Left renal pelvis (tissue), 4 donors: ENCODE data around the gene HAVCR1. TPM values are rescaled to one million over a fixed set of nuclear protein-coding genes. Genes with fewer than 3 reads are reported as not detected.
"Not testable (repeated sequence)": the region's sequence is repeated elsewhere in the genome, so short reads cannot be mapped to it uniquely, and the experiment has no call there.

Source experiments
- DNase-seq, 4 donors: peaks; one replicate each; pipeline ENCODE4 v3.0.0-alpha.2; 2013; ENCODE audit warnings: low read depth in 4 of 4, low spot score in 3 of 4
- polyA plus RNA-seq, 4 donors: library from polyadenylated mRNA; unstranded; fragments of 120-200 nt; gene quantifications; one replicate each; pipeline ENCODE4 v1.2.1, GENCODE V29; 2013; ENCODE audit not compliant: insufficient read length in 4 of 4

Gene HAVCR1
- 1 to 10 TPM in 3 of 4 donors, under 1 TPM in 1; 0.14 to 3.1 (median 2.2) TPM for polyA plus RNA-seq

DNA sequence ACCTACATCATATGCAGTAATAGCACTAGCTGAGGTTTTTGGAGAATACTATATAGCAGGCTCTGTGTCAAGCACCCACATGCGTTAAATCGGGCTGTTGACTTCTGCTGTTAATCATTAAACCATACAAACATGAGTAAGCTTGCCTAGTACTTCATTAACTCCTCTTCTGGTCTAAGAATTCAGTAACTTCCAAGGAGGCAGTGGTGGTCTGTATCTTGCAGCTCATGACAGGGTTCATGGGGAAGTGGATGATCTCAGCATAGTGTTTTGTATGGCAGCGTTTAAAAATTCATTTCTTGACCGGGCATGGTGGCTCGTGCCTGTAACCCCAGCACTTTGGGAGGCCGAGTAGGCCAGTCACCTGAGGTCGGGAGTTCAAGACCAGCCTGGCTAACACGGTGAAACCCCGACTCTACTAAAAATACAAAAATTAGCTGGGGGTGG, at the start of gene HAVCR1:
Gene HAVCR1, minus strand, starts transcription at position 24 of the 447 bp plus-strand sequence. CDS start 1,173 bp downstream, outside the sequence.
- DNase-seq, result peak in 1 of 4 donors; percentile 24

DNA sequence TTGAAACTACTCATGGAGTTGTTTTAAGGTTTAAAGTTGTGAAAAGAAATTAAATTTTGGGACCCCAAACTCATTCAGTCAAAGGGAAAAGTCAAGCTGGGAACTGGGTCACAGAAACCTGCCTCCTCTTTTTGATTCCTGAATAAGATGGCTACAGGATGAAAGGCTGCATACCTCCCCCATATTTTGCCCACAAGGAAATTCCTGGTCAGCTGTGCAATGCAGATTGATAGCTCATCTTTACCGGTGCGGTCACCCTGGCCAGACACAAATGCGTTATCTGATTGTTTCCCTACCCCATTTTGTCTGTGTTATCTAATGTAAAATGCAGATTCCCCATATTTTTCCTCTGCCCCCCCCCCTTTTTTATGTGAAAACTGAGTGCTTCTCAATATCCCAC, 48.6 kb upstream of the HAVCR1 start:
- no peak for DNase-seq

DNA sequence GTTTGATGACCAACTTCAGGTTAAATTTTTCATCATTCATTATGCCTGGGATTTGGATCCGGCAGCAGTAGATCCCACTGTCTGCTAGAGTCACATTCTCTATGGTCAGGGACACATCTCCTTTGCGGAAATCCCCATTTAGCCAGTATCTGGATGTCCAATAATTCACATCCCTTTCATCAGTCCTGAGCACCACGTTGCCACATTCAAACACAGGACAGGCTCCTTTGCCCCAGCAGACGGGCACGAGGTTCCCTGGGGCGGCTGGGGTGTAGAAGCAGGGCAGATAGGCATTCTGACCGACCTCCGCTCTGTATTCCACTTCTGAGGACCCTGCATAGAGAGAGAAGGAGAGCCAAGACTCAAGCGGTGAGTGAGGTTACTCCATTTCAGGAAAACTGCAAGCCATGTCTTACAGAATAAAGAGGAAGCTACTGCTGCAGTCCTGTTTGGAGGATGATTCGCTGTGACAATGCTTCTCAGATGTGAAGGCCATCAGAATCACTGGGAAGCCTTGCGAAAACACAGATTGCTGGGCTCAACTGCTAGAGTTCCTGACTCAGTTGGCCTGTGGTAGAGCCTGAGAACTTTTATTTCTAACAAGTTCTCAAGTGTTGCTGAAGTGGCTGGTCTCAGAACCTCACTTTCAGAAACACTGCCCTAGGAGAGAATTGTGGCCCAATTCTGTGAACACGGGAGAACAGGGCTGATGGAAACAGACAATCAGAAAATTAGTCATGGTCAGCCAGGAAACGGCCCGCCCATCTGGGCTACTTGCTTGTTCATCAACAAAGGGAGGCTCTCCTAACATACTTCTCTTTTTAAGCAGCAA, 47.9 kb upstream of the HAVCR1 start:
- no peak for DNase-seq

DNA sequence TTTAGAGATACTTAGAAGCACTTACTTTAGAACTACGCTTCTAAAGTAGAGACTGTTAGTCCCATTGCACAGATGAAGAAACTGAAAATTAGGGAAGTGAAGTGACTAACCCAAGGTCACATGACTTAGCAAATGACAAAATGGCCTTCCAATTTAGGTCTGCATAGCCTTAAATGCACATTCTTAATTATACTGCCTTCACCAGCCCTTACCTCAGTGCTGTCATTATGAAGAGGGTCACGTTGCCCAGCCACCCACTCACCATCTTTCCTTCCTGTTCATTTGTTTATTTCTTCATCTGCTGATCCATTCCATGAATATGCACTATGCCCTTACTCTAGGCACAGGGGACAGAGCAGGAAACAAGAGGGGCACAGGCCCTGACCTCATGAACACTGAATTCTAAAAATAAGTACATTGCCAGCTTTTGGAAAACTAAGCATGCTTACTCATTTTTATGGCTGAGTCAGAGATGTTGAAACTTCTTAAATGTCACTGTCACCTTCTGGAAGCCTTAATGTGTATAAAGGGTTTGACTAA, 41.3 kb upstream of the HAVCR1 start:
- DNase-seq, result no peak

DNA sequence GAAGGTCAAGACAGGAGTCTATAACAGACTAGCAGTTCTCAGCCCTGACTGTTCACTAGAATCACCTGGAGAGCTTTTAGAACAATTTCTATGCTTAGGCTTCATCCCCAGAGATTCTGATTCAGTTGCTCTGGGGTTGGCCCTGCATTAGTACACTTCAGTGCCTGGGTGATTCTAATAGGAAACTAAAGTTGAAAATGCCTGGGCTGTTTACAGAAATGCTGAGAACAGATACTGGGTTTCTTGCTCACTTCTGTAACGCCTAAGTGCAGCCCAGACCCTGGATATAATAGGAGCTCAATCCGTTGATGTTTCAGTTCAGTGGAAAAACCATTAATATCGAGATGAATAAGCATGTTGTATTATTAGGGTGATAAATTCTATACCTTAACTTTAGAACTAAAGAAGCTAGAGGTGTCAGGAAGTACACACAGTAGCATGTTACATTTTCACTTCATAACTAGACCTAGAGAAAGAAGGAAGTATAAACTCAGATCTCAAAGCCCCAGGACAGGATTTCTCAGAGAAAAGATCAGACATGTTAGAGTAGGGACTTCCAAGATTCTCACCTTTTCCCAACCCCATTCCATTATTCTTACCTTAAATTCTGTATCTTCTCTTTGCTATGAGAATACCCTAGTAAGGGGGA, 29.6 kb upstream of the HAVCR1 start:
- no peak for DNase-seq

DNA sequence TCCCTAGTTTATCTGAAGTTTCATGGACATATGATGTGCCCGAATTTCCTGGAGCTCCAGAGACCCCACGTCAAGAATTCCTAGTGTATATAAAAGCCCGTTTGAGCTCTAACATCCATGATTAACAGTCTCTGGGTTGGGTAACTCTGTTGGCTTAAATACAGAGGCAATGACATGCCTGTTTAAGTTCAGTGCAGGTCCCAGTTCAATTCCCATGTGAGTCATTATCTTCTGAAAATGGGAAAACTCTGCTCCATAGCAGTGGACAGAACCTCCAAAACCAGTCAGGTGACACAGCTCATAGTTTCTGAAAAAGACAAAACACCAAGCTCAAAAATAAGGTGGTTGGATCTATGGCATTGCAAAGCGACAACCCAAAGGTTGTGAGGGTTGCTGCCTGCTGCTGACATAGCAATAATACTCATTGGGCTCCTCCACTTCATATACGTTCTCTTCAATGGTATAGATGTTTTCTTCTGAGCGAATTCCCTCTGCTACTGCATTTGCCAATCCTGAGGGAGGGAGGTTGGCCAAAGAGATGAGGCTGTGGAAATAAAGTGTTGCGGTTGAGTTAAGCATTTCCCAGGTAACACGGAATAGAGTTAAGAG, 27.9 kb upstream of the HAVCR1 start:
- no peak for DNase-seq

DNA sequence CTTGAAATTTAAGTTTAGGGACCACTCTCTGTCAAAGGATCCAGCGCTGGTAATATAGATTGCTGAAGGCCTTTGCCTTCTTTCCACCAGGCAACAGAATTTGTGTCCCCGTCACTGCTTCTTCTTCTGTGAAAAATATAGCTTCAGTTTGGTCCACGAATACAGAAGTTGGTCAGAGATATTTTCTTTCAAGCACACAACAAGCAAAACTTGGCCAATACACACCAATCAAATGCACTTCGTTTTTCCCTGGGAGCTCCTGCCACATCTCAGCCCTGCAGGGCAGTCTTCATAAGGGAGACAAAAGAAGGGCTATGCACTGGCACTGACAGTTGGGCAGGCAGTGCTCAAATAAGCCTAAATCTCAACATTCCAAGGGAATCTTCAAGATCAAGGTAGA, 27.0 kb upstream of the HAVCR1 start:
- no peak for DNase-seq

DNA sequence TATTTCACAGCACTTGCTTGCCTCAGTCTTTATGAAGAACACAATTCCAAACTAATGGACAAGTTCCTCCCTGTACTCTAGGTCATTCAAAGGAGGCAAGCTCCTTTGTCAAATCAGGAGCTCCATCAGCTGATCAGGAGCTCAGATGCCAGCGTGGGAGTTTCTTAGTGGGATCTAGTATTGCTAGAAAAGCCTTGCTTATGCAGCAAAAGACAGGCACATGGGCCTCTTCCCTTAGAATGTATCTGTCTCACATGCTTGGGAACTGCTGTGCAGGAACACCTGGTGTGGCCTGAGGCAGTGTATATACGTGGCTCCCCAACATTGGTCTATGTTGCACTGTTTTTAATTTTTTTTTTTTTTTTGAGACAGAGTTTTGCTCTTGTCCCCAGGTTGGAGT, 21.4 kb upstream of the HAVCR1 start:
- DNase-seq, result peak in 1 of 4 donors; percentile 22

DNA sequence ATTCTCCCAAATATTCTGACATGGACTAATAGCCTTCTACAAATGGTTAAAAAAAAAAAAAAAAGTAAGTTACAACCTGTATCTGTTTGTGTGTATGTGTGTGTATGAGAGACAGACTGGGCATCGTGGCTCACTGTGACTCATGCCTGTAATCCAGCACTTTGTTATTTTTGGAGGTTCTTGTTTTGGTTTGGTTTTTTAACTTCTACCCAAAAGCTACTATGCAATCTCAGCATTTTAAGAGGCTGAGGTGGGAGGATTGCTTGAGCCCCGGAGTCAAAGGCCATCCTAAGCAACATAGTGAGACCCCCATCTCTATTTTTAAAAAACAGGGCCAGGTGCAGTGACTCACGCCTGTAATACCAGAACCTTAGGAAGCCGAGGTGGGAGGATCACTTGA, 17.6 kb upstream of the HAVCR1 start:
- DNase-seq, result no peak

DNA sequence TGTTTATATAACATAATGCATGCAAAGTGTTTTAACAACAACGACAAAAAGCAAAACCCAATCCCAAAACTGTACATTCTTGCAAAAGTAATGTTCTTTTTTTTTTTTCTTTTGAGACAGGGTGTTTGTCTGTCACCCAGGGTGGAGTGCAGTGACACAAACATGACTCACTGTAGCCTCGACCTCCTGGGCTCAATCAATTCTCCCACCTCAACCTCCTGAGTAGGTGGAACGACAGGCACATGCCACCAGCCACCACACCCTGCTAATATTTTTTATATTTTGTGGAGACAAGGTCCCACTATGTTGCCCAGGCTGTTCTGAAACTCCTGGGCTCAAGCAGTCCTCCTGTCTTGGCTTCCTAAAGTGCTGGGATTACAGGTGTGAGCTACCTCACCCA, 13.6 kb upstream of the HAVCR1 start:
- no peak for DNase-seq

DNA sequence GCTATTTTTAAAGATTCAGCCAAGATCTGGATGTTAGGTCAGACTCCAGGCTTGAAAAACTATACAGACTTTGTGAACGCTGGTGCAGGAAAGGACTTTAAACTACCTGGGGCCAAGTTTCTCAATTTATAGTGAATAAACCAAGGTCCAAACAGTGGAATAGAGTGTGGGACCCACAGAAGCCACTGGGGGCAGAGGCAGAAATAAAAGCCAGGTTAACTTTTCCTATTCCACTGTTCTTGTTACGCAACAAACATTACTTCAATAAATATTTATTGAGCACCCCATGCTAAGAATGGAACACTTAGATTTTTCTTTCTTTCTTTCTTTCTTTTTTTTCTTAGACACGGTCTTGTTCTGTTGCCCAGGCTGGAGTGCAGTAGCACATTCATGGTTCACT, 11.0 kb upstream of the HAVCR1 start:
- DNase-seq, result no peak

DNA sequence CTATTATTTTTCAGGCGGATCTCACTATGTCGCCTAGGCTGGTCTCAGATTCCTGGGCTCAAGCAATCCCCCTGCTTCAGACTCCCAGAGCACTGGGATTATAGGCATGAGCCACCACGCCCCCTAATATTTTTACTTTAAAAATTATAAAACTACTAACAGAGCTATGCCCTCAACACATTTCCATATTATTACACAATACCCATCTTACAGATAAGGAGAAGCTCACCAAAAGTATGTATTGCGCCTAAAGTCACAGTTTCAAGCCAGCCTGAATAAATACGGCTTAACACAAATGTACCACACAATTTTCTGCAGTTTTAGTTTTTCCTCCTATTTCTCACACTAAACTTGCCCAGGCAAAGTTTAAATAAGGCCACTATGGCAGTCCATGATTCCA, 9.9 kb upstream of the HAVCR1 start:
- no peak for DNase-seq

DNA sequence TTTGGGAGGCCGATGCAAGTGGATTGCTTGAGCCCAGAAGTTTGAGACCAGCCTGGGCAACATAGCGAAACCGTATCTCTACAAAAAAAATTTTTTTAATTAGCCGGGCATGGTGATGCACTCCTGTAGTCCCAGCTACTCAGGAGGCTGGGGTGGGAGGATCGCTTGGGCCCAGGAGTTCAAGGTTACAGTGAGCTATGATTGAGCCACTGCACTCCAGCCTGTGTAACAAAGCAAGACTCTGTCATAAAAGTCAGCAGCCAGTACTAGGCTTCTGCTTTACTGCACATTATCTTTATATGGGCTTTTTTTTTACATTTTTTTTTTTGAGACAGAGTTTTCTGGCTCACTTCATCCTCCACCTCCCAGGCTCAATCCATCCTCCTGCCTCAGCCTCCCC, 9.4 kb upstream of the HAVCR1 start:
- no peak for DNase-seq

DNA sequence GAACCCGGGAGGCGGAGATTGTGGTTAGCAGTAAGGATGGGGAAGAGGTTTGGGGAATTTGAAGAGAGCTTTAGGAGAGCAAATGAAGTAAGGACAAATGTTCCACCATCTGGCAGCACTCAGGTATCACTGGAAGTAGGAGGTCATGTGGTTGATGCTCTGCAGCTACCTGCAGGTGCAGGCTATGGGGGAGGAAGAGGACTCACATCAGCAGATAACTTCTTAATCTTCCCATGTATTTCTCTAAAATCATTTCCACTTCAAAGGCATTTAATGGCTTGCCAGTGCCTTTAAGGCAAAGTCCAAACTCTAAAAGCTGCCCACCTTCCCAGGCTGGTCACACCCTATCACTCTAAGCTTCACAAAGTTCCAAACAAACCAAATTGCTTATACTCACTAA, 8.1 kb upstream of the HAVCR1 start:
- DNase-seq, result no peak

DNA sequence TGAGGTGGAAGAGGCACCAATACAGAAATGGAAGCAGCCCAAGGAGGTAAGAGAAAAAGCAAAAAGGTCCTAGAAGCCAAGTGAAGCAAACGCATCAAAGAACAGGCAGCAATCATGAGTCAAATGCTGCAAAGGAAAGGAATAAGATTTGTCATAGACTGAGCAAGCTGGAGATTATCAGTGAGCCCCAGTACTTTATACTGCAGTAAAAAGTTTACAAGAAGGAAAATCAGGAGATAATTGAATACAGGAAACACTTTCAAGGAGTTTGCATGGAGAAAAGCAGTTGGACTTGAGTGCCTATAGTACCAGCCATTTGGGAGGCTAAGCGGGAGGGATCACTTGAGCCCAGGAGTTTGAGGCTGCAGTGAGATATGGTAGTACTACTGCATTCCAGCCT, 7.2 kb upstream of the HAVCR1 start:
- DNase-seq, result no peak

DNA sequence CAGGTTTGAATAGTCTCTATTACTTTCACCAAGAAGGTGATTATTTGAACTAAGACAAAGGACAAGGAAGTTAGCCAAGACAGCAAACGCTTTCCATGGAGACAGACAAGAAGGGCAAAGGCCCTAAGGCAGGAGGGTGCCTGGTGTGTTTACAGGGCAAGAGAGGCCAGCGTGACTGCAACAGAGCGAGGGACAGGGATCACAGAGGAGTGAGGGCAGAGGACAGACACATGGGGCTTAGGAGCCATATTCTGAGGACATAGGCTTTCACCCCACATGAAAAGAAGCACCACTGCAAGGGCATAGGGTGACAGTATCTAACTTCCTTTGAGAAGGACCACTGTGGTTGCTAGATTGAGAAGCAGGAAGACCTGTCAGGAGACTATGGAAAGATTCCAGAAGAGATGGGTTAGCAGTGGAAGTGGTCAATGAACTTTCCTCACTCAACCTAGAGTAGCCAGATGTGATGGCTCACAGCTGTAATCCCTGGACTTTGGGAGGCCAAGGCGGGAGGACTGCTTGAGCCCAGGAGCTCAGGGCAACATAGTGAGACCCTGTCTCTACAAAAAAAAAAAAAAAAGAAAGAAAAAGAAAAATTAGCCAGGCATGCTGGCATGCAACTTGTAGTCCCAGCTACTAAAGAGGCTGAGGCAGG, 5.0 kb upstream of the HAVCR1 start:
- no peak for DNase-seq

DNA sequence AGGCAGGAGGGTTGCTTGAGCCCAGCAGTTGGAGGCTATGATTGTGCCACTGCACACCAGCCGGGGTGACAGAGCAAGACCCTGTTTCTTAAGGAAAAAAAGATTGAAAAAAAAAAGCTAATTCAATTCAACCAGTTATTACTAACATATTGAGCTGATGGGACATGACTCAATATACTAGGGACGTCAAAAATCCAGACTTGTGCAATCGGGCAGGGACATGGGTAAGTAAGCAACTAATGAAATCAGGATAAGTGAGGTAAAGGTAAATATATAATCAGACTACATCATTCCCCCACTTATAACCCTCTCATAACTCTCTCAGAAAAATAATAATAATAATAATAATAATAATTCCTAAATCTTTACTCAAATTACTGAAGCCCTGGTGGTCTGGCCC, 975 bp upstream of the HAVCR1 start:
- DNase-seq, result no peak

DNA sequence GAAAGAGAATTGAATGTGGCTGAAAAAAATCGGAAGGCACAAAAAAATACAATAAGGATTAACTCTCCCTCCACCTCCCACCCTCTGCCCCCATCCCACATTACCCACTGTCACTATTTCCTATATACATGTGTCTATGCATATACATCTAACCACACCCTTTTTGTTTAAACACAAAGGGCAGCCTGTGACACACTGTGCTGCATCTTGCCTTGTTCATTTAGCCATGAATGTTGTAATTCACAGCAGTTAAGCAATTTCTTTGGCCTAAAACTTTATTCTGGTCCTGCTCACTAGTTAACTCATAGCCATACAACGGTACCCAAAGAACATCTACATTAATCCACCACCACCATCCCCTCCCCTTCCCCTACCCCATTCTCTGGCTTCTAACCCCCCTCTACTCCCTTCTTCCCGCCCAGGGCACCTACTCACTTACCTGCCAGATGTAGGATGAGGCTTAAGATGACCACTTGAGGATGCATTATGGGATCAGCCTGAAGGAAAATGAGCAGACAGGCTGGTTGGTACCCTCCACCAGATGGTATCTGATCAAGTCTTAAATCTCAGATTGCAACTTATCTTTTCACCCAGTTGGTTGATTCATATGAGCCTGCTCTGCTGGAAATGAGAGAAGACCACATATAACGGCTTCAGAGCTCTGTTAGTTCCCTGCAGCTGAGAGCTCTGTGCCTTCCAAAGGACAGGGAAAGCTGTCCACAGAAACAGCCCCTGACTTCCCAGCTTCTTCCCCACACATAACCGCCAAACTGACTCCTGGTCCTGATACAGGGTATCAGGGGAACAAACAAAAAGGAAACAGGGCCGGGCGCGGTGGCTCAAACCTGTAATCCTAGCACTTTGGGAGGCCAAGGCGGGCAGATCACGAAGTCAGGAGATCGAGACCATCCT, 1.2 kb downstream of the HAVCR1 start:
- DNase-seq, result no peak

DNA sequence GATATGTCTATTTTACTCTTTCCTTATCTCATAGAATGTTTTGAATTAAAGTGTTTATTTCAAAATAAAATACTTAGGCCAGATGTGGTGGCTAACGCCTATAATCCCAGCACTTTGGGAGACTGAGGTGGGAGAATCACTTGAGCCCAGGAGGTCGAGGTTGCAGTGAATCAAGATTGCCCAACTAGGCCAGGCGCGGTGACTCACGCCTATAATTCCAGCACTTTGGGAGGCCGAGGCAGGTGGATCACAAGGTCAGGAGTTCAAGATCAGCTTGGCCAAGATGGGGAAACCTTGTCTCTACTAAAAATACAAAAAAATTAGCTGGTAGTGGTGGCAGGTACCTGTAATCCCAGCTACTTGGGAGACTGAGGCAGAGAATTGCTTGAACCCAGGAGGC, 2.1 kb downstream of the HAVCR1 start:
- DNase-seq, result not testable (repeated sequence)
